ENCODE data around the gene MYO9B.
"Not testable (repeated sequence)": the region's sequence is repeated elsewhere in the genome, so short reads cannot be mapped to it uniquely, and the experiment has no call there.

MYO9B gene

GRCh38 chr19:17090583-17090982, 15.0 kb downstream of the MYO9B start:
- Histone ChIP-seq H3K27ac (ENCODE audit: low read depth in 2 of 2, low read length in 2 of 2) (peak overlapping the region; percentile 63 to 73), H3K4me3 (ENCODE audit: low read length in 2 of 2) (no peak overlapping the region), H3K9ac (ENCODE audit: low read depth in 1 of 2, low read length in 2 of 2) (no peak overlapping the region), H3K27me3 (ENCODE audit: control insufficient read depth in 2 of 2, insufficient read depth in 2 of 2, low read length in 2 of 2) (no peaks in the 10 kb centered on the region), H3K9me3 (ENCODE audit: control insufficient read depth in 2 of 2, low read length in 2 of 2) (no peaks in the 10 kb centered on the region), H3K36me3 (ENCODE audit: control insufficient read depth in 2 of 2, insufficient read depth in 2 of 2, low read length in 2 of 2) (peaks cover 0 to 2% of the 10 kb centered on the region in 2 donors), H3K4me1 (ENCODE audit: control insufficient read depth in 2 of 2, insufficient read depth in 2 of 2, low read length in 2 of 2) (peaks cover 7 to 15% of the 10 kb centered on the region in 2 donors)

DNA sequence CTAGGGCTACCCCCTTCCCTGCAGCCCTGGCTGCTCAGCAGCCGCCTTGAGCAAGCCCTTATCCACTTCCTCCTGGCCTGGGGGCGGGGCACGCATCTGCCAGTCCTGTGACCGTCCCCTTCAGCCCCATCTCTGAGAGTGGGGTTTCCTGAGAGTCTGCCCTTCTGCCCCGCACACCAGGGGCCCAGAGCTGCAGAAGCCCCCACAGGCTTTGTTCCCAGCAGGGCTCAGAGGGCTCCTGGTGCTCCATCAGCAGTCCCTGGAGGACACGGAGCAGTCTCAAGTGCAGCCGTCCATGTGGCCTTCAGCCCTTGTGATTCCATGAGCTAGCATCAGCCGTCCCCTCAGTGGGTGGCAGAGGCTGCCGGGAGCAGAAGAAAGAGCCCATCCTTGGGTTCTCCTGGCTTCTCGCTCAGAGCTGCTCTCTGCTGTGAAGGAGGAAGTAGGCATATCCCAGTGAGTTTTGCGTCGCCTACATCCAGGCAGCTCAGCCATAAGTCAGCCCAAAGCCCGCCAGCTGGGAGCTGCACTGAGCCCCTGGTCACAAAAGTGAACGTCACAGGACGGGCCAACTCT, 16.3 kb downstream of the MYO9B start:
- Histone ChIP-seq H3K4me3 (ENCODE audit: low read length in 2 of 2) (peak overlapping the region in 1 of 2 donors; percentile 3), H3K9ac (ENCODE audit: low read depth in 1 of 2, low read length in 2 of 2) (no peak overlapping the region), H3K4me1 (ENCODE audit: control insufficient read depth in 2 of 2, insufficient read depth in 2 of 2, low read length in 2 of 2) (peaks cover 7 to 15% of the 10 kb centered on the region in 2 donors), H3K27me3 (ENCODE audit: control insufficient read depth in 2 of 2, insufficient read depth in 2 of 2, low read length in 2 of 2) (no peaks in the 10 kb centered on the region), H3K9me3 (ENCODE audit: control insufficient read depth in 2 of 2, low read length in 2 of 2) (no peaks in the 10 kb centered on the region), H3K36me3 (ENCODE audit: control insufficient read depth in 2 of 2, insufficient read depth in 2 of 2, low read length in 2 of 2) (no peaks in the 10 kb centered on the region), H3K27ac (ENCODE audit: low read depth in 2 of 2, low read length in 2 of 2) (peak overlapping the region; percentile 33 to 75)

- Histone ChIP-seq H3K9me3 (ENCODE audit: control insufficient read depth in 2 of 2, low read length in 2 of 2) (no peaks in the 10 kb centered on the region), H3K27me3 (ENCODE audit: control insufficient read depth in 2 of 2, insufficient read depth in 2 of 2, low read length in 2 of 2) (no peaks in the 10 kb centered on the region), H3K27ac (ENCODE audit: low read depth in 2 of 2, low read length in 2 of 2) (no peak overlapping the region), H3K4me3 (ENCODE audit: low read length in 2 of 2) (no peak overlapping the region), H3K36me3 (ENCODE audit: control insufficient read depth in 2 of 2, insufficient read depth in 2 of 2, low read length in 2 of 2) (no peaks in the 10 kb centered on the region), H3K4me1 (ENCODE audit: control insufficient read depth in 2 of 2, insufficient read depth in 2 of 2, low read length in 2 of 2) (peaks cover 13 to 15% of the 10 kb centered on the region in 2 donors), H3K9ac (ENCODE audit: low read depth in 1 of 2, low read length in 2 of 2) (no peak overlapping the region)
Measured at GRCh38 chr19:17092696-17093095, 17.1 kb downstream of the MYO9B start.

DNA sequence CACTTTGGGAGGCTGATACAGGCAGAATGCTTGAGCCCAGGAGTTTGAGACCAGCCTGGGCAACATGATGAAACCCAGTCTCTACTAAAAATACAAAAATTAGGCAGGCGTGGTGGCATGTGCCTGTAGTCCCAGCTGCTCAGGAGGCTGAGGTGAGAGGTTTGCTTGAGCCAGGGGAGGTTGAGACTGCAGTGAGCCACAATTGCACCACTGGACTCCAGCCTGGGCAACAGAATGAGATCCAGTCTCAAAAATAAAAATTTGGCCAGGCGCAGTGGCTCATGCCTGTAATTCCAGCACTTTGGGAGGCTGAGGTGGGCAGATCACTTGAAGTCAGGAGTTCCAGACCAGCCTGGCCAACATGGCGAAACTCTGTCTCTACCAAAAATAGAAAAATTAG, 19.1 kb downstream of the MYO9B start:
- not testable (repeated sequence) for H3K4me3 ChIP-seq (ENCODE audit: low read length in 2 of 2); H3K9ac ChIP-seq (ENCODE audit: low read depth in 1 of 2, low read length in 2 of 2); H3K9me3 ChIP-seq (ENCODE audit: control insufficient read depth in 2 of 2, low read length in 2 of 2); H3K36me3 ChIP-seq (ENCODE audit: control insufficient read depth in 2 of 2, insufficient read depth in 2 of 2, low read length in 2 of 2); H3K27me3 ChIP-seq (ENCODE audit: control insufficient read depth in 2 of 2, insufficient read depth in 2 of 2, low read length in 2 of 2)
- Histone ChIP-seq H3K27ac (ENCODE audit: low read depth in 2 of 2, low read length in 2 of 2) (peak overlapping the region; percentile 48 to 64), H3K4me1 (ENCODE audit: control insufficient read depth in 2 of 2, insufficient read depth in 2 of 2, low read length in 2 of 2) (peaks cover 13 to 15% of the 10 kb centered on the region in 2 donors)

DNA sequence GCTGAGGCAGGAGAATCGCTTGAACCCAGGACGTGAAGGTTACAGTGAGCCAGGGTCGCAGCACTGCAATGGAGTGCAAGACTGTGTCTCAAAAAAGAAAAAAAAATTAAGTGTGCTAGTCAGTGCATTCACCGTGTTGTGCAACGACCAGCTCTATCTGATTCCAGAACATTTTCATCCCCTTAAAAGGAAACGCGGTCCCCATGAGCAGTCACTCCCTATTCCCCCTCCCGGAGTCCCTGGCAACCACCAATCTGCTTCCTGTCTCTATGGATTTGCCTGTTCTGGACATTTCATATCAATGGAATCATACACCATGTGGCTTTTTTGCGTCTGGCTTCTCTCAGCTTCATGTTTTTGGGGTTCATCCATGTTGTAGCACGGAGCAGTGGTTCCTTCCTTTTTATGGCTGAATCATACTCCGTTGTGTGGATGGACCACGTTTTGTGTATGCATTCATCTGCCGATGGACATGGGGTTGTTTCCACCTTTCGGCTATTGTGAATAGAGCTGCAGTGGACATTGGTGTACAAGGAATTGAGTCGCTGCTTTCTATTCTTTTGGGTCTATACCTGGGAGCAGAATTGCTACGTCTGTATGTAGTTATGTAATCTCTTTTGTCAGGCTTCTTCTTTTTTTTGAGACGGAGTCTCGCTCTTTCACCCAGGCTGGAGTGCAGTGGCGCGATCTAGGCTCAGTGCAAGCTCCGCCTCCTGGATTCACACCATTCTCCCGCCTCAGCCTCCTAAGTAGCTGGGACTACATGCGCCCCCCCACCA, 19.8 kb downstream of the MYO9B start:
- no peaks in the 10 kb centered on the region for H3K9me3 ChIP-seq (ENCODE audit: control insufficient read depth in 2 of 2, low read length in 2 of 2)
- peak overlapping the region; percentile 64 to 70 for H3K27ac ChIP-seq (ENCODE audit: low read depth in 2 of 2, low read length in 2 of 2)
- peaks cover 11% of the 10 kb centered on the region in 2 donors for H3K4me1 ChIP-seq (ENCODE audit: control insufficient read depth in 2 of 2, insufficient read depth in 2 of 2, low read length in 2 of 2)
- no peak overlapping the region for H3K9ac ChIP-seq (ENCODE audit: low read depth in 1 of 2, low read length in 2 of 2)
- H3K36me3 ChIP-seq (ENCODE audit: control insufficient read depth in 2 of 2, insufficient read depth in 2 of 2, low read length in 2 of 2), result peaks cover 0 to 2% of the 10 kb centered on the region in 2 donors
- H3K27me3 ChIP-seq (ENCODE audit: control insufficient read depth in 2 of 2, insufficient read depth in 2 of 2, low read length in 2 of 2), result no peaks in the 10 kb centered on the region
- H3K4me3 ChIP-seq (ENCODE audit: low read length in 2 of 2), result no peak overlapping the region

GRCh38 chr19:17097593-17098126, 22.1 kb downstream of the MYO9B start:
- Histone ChIP-seq H3K36me3 (ENCODE audit: control insufficient read depth in 2 of 2, insufficient read depth in 2 of 2, low read length in 2 of 2) (peaks cover 12 to 15% of the 10 kb centered on the region in 2 donors), H3K4me3 (ENCODE audit: low read length in 2 of 2) (no peak overlapping the region), H3K27ac (ENCODE audit: low read depth in 2 of 2, low read length in 2 of 2) (peak overlapping the region in 1 of 2 donors; percentile 23), H3K4me1 (ENCODE audit: control insufficient read depth in 2 of 2, insufficient read depth in 2 of 2, low read length in 2 of 2) (peaks cover 0 to 8% of the 10 kb centered on the region in 2 donors), H3K9me3 (ENCODE audit: control insufficient read depth in 2 of 2, low read length in 2 of 2) (no peaks in the 10 kb centered on the region), H3K9ac (ENCODE audit: low read depth in 1 of 2, low read length in 2 of 2) (no peak overlapping the region), H3K27me3 (ENCODE audit: control insufficient read depth in 2 of 2, insufficient read depth in 2 of 2, low read length in 2 of 2) (no peaks in the 10 kb centered on the region)

DNA sequence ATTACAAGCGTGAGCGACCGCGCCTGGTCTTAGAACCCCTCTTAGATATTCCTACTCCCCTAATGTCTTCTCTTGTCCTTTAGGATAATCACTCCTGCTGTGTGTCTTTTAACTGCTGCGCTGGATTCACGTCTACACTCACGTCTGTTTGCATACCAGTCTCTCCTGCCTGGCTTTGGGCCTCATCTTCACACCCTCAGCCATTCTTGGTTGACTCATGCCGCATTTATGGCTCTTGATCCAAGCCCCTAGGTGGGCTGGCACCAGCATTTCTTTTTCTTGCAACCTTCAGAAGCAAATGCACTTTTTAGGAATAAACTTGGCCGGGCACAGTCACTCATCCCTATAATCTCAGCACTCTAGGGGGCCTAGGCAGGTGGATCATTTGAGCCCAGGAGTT, 22.7 kb downstream of the MYO9B start:
- Histone ChIP-seq H3K9ac (ENCODE audit: low read depth in 1 of 2, low read length in 2 of 2) (no peak overlapping the region), H3K4me3 (ENCODE audit: low read length in 2 of 2) (no peak overlapping the region), H3K9me3 (ENCODE audit: control insufficient read depth in 2 of 2, low read length in 2 of 2) (no peaks in the 10 kb centered on the region), H3K36me3 (ENCODE audit: control insufficient read depth in 2 of 2, insufficient read depth in 2 of 2, low read length in 2 of 2) (peaks cover 19 to 21% of the 10 kb centered on the region in 2 donors), H3K27ac (ENCODE audit: low read depth in 2 of 2, low read length in 2 of 2) (no peak overlapping the region), H3K4me1 (ENCODE audit: control insufficient read depth in 2 of 2, insufficient read depth in 2 of 2, low read length in 2 of 2) (peaks cover 0 to 7% of the 10 kb centered on the region in 2 donors), H3K27me3 (ENCODE audit: control insufficient read depth in 2 of 2, insufficient read depth in 2 of 2, low read length in 2 of 2) (no peaks in the 10 kb centered on the region)

DNA sequence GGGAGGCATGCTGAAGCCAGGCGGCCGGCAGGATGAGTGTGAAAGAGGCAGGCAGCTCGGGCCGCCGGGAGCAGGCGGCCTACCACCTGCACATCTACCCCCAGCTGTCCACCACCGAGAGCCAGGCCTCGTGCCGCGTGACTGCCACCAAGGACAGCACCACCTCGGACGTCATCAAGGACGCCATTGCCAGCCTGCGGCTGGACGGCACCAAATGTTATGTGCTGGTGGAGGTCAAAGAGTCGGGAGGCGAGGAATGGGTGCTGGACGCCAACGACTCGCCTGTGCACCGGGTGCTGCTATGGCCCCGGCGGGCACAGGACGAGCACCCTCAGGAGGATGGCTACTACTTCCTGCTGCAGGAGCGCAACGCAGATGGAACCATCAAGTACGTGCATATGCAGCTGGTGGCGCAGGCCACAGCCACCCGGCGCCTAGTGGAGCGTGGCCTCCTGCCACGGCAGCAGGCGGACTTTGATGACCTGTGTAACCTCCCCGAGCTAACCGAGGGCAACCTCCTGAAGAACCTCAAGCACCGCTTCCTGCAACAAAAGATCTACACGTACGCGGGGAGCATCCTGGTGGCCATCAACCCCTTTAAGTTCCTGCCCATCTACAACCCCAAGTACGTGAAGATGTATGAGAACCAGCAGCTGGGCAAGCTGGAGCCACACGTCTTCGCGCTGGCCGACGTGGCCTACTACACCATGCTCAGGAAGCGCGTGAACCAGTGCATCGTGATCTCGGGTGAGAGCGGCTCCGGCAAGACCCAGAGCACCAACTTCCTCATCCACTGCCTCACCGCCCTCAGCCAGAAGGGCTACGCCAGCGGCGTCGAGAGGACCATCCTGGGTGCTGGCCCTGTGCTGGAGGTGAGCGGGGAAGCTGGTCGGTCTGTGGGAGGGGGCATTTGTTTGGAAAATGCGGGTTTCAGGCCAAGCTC, 26.4 kb downstream of the MYO9B start:
- H3K27me3 ChIP-seq (ENCODE audit: control insufficient read depth in 2 of 2, insufficient read depth in 2 of 2, low read length in 2 of 2), result no peaks in the 10 kb centered on the region
- H3K4me1 ChIP-seq (ENCODE audit: control insufficient read depth in 2 of 2, insufficient read depth in 2 of 2, low read length in 2 of 2), result peaks cover 0 to 7% of the 10 kb centered on the region in 2 donors
- H3K27ac ChIP-seq (ENCODE audit: low read depth in 2 of 2, low read length in 2 of 2), result no peak overlapping the region
- no peak overlapping the region for H3K9ac ChIP-seq (ENCODE audit: low read depth in 1 of 2, low read length in 2 of 2)
- no peak overlapping the region for H3K4me3 ChIP-seq (ENCODE audit: low read length in 2 of 2)
- peaks cover 25 to 28% of the 10 kb centered on the region in 2 donors for H3K36me3 ChIP-seq (ENCODE audit: control insufficient read depth in 2 of 2, insufficient read depth in 2 of 2, low read length in 2 of 2)
- H3K9me3 ChIP-seq (ENCODE audit: control insufficient read depth in 2 of 2, low read length in 2 of 2), result no peaks in the 10 kb centered on the region

DNA sequence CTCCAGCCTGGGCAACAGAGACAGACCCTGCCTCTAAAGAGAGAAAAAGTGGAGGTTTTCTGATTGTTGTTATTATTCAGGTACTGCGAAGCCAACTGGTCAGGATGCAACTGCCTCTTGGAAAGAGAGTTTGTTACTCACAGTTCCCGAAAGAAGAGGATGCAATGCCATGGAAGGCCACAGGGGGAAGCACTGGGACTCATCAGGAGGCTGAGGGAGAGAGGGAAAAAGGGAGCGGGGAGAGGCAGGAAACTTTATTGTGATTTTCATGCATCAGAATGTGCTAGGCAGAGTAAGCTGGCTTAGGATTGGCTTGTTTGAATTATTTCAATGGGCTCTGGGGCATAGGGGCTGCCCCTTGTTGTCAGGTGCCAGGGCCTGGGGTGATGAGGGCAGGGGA, 27.6 kb downstream of the MYO9B start:
- no peak overlapping the region for H3K4me3 ChIP-seq (ENCODE audit: low read length in 2 of 2)
- H3K27ac ChIP-seq (ENCODE audit: low read depth in 2 of 2, low read length in 2 of 2), result no peak overlapping the region
- peaks cover 6 to 9% of the 10 kb centered on the region in 2 donors for H3K4me1 ChIP-seq (ENCODE audit: control insufficient read depth in 2 of 2, insufficient read depth in 2 of 2, low read length in 2 of 2)
- H3K36me3 ChIP-seq (ENCODE audit: control insufficient read depth in 2 of 2, insufficient read depth in 2 of 2, low read length in 2 of 2), result peaks cover 25 to 28% of the 10 kb centered on the region in 2 donors
- no peaks in the 10 kb centered on the region for H3K9me3 ChIP-seq (ENCODE audit: control insufficient read depth in 2 of 2, low read length in 2 of 2)
- H3K9ac ChIP-seq (ENCODE audit: low read depth in 1 of 2, low read length in 2 of 2), result no peak overlapping the region
- no peaks in the 10 kb centered on the region for H3K27me3 ChIP-seq (ENCODE audit: control insufficient read depth in 2 of 2, insufficient read depth in 2 of 2, low read length in 2 of 2)
